Osteocyte (in vitro differentiated cells): ENCODE data around the gene GIMAP7. TPM values are rescaled to one million over a fixed set of nuclear protein-coding genes. Genes with fewer than 3 reads are reported as not detected.

Experiments
- DNase-seq: peaks from one replicate; pipeline ENCODE4 v3.0.0; 2021; ENCODE audit warnings: mixed read lengths; ENCODE audit not compliant: unreplicated experiment; ENCODE audit errors: extremely low spot score
- H3K27ac Mint-ChIP-seq: one replicate; pipeline ENCODE4 v1.8.0; 2021; ENCODE audit warnings: mild to moderate bottlenecking, mixed read lengths; ENCODE audit not compliant: unreplicated experiment
- H3K27me3 Mint-ChIP-seq: one replicate; pipeline ENCODE4 v1.8.0; 2021; ENCODE audit warnings: mixed read lengths; ENCODE audit not compliant: unreplicated experiment
- H3K36me3 Mint-ChIP-seq: one replicate; pipeline ENCODE4 v1.8.0; 2021; ENCODE audit warnings: mixed read lengths; ENCODE audit not compliant: unreplicated experiment
- H3K4me1 Mint-ChIP-seq: one replicate; pipeline ENCODE4 v1.8.0; 2021; ENCODE audit warnings: mixed read lengths; ENCODE audit not compliant: unreplicated experiment
- H3K4me3 Mint-ChIP-seq: one replicate; pipeline ENCODE4 v1.8.0; 2021; ENCODE audit warnings: mild to moderate bottlenecking, moderate library complexity, mixed read lengths; ENCODE audit not compliant: unreplicated experiment
- H3K9me3 Mint-ChIP-seq: one replicate; pipeline ENCODE4 v1.8.0; 2021; ENCODE audit warnings: mixed read lengths; ENCODE audit not compliant: unreplicated experiment
- CTCF ChIP-seq: fragments of 200-600 bp; sonication (generic); IDR thresholded peaks from 2 replicates; pipeline ENCODE4 v1.5.0; 2021; ENCODE audit warnings: antibody characterized with exemption, mild to moderate bottlenecking, moderate library complexity
- total RNA-seq: library from RNA; stranded (reverse); gene quantifications from 2 replicates; pipeline ENCODE4 v1.2.1, GENCODE V29; 2021

GIMAP7 gene
- total RNA-seq, 1 donor from 2014 or later, result not detected

DNA sequence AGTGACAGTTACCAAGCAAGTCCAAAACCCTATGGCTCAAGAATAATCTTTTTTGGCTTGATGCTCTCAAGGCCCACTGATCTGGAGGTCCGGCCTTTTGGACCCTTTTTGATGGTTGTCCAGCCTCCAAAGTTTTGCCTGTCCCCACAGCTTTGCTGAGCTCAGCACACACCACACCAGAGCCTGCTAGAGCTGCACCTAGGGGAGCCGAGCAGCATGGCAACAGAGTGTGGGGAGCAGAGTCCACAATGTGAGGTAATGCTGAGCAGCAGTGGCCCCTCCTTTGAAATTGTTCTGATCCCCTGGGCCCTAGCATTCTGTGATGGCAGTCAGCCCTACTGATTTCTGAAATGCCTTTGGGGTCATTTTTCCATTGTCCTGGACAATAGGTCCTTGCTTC, 9.3 kb downstream of the GIMAP7 start:
- TF ChIP-seq CTCF, result no peak
- H3K36me3 Mint-ChIP-seq, result no peaks in the 10 kb centered on the region
- no peak for DNase-seq
- no peaks in the 10 kb centered on the region for H3K4me1 Mint-ChIP-seq
- no peaks in the 10 kb centered on the region for H3K27me3 Mint-ChIP-seq
- no peak overlapping the region for H3K27ac Mint-ChIP-seq
- H3K9me3 Mint-ChIP-seq, result peaks cover 7% of the 10 kb centered on the region
- H3K4me3 Mint-ChIP-seq, result no peak overlapping the region

- H3K27me3 Mint-ChIP-seq, result no peaks in the 10 kb centered on the region
- no peak for DNase-seq
- H3K4me1 Mint-ChIP-seq, result no peaks in the 10 kb centered on the region
- no peak overlapping the region for H3K4me3 Mint-ChIP-seq
- peaks cover 41% of the 10 kb centered on the region for H3K9me3 Mint-ChIP-seq
- TF ChIP-seq CTCF, result no peak
- no peaks in the 10 kb centered on the region for H3K36me3 Mint-ChIP-seq
- no peak overlapping the region for H3K27ac Mint-ChIP-seq
Measured at GRCh38 chr7:150531704-150532103, 17.0 kb downstream of the GIMAP7 start.

DNA sequence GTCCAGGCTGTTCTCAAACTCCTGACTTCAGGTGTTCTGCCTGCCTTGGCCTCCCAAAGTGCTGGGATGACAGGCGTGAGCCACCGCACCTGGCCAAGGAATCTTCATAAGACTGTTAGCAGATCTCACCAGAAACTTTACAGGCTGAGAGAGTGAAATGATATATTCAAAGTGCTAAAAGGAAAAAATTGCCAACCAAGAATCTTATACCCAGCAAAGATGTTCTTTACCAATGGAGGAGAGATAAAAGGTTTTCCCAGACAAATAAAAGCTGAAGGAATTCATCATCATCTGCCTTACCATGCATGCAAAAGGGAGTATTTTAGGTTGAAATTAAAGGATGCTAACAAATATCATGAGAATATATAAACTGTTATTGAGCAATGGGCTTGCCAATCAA, 23.6 kb downstream of the GIMAP7 start:
- DNase-seq, result no peak
- Mint-ChIP-seq H3K27ac (no peak overlapping the region), H3K9me3 (peaks cover 54% of the 10 kb centered on the region), H3K4me3 (no peak overlapping the region), H3K36me3 (no peaks in the 10 kb centered on the region), H3K4me1 (no peaks in the 10 kb centered on the region), H3K27me3 (no peaks in the 10 kb centered on the region)
- TF ChIP-seq CTCF, result no peak

GRCh38 chr7:150553163-150553562, 38.5 kb downstream of the GIMAP7 start:
- Mint-ChIP-seq H3K27me3 (no peaks in the 10 kb centered on the region), H3K4me3 (no peak overlapping the region), H3K36me3 (no peaks in the 10 kb centered on the region), H3K27ac (no peak overlapping the region), H3K9me3 (peaks cover 37% of the 10 kb centered on the region), H3K4me1 (no peaks in the 10 kb centered on the region)
- no peak for DNase-seq
- no peak for TF ChIP-seq CTCF

- H3K36me3 Mint-ChIP-seq, result no peaks in the 10 kb centered on the region
Measured at GRCh38 chr7:150556521-150557138, 42.0 kb downstream of the GIMAP7 start.

More at GRCh38 chr7:150556521-150557138, 42.0 kb downstream of the GIMAP7 start:
- no peak overlapping the region for H3K27ac Mint-ChIP-seq
- no peak for DNase-seq
- no peak for TF ChIP-seq CTCF
- H3K27me3 Mint-ChIP-seq, result no peaks in the 10 kb centered on the region
- no peak overlapping the region for H3K4me3 Mint-ChIP-seq
- H3K4me1 Mint-ChIP-seq, result no peaks in the 10 kb centered on the region
- H3K9me3 Mint-ChIP-seq, result peaks cover 56% of the 10 kb centered on the region
